GM18907 (cell line): ENCODE measurements around the gene ZNF83.
A peak's percentile ranks its signal among the peaks of the same experiment; 100 is the strongest.
"Not testable (repeated sequence)": the region's sequence is repeated elsewhere in the genome, so short reads cannot be mapped to it uniquely, and the experiment has no call there.

Experiments
- ATAC-seq: cut with Tn5 transposase; IDR thresholded peaks from one replicate; pipeline ENCODE4 v1.9.1; 2021; ENCODE audit warnings: mild to moderate bottlenecking, moderate library complexity; ENCODE audit not compliant: unreplicated experiment

Gene ZNF83

DNA sequence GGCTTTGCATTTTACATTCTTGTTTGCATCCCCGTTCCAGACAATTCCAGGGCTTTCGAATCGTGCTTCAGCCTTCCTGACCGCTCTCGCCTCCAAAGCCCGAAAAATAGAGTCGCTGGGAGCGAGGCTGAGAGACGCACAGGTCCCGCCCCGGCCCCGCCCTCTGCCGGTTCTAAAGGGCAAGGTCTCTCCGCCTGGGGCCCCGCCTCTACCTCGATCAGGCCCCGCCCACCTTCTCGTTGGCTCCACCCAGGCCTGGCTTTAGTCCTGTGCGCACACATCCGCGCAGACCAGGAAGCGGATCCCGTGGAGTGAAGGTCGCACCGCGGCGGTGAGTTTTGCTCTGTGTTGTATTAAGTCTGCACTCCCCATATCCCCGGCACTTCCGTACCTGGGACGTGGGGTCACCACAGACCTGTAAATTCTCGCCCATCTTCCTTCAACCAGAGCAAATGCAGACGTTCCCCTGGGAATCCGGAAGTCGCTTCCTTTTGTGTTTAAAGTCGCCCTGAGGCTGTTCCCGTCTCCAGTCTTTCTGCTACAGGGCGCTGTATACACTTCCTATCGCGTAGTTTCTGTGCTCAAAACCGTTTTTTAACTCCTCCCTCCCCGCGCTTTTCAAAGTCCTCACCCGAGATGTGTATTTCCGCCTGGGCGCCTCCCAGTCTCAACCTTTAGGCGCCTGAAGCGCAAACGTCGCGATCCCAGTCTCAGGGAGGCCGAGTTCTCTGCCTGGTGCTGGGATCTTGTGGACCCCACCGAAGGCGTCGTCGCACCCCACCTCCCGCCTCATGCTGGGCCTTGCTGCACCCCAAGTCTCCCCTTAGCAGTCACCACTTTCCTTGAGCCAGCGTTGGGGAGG is 67.9 kb downstream of the ZNF83 start, which contains the start of gene ZNF701:
ZNF701 (plus strand) TSS at position 288 of the 862 bp plus-strand sequence. CDS start 3,861 bp downstream, outside the sequence.
- peak; percentile 96 for ATAC-seq

DNA sequence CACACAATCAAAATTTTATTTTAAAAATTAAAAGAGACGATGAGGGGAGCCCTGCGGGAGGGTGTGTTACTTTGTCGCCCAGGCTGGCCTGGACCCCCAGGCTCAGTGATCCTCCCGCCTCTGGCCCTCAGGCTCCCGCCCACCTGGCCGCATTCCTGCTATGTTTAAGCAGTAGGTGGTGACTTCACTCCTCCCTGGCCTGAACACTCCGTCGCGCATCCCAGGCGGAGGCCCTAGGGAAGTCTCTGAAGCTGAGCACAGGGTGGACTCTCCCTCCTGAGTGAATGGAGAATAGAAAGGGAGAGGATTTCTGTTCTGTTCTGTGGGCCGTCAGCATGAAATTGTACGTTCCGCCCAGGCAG is 68.5 kb downstream of the ZNF83 start:
- ATAC-seq, result not testable (repeated sequence)

DNA sequence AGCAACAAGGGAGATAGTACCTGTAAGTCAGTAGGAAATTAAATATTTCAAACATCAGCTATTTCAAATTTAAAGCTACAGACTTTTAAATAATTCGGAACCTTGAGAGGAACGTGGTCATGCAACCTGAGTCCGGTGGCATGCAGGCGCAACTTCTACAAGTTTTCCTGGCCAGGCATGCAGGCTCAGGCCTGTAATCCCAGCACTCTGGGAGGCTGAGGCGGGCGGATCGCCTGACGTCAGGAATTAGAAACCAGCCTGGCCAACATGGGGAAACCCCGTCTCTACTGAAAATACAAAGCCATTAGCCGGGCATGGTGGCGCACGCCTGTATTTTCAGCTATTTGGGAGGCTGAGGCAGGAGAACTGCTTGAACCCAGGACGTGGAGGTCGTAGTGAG is 70.2 kb downstream of the ZNF83 start:
- ATAC-seq, result no peak

GRCh38 chr19:52566588-52566987 is 71.6 kb downstream of the ZNF83 start:
- no peak for ATAC-seq

DNA sequence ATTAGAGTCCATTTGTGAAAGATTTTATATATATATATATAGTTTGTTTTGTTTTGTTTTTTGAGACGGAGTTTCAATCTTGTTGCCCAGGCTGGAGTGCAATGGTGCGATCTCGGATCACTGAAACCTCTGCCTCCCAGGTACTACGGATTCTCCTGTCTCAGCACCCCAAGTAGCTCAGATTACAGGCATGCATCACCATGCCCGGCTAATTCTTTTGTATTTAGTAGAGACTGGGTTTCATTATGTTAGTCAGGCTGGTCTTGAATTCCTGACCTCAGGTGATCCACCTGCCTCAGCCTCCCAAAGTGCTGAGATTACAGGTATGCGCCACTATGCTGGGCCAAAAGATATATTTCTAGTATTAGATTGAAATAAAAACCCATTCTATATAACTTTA is 72.0 kb downstream of the ZNF83 start:
- no peak for ATAC-seq
